ENCODE measurements around the gene TMEM255B.

The TMEM255B gene

DNA sequence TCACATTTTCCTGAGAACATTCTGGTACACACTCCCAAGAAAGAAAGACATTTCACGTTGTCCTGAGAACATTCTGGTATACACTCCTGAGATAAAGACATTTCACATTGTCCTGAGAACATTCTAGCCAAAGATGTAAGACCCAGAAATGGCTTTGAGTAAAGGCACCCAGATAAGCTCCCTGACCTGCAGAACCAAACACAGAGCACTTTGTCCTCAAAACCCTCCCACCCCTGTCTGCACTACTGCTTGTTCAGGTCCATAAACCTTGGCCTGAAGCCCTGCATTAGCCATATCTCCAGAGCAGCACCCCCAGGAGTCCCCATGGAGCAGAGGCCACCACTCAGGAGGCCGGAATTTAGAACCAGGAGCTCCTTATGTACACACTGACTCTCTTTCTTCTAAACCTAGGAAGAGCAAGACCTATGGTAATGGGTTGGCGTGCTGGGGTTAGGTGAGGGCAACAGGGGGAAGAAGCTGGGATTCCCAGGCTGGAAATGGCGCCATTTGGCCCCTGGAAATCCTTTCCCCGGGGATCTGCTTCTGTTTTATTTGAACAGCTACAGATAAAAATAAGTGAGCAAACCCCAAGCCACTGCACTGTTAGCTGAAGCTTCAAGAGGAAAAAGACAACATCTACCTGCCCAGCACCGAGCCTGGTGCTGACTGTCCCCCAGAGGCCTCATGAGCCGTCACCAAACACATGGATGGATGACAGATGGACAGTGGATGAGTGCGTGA is 91.1 kb downstream of the TMEM255B start:
- TF ChIP-seq, protein P1, sequence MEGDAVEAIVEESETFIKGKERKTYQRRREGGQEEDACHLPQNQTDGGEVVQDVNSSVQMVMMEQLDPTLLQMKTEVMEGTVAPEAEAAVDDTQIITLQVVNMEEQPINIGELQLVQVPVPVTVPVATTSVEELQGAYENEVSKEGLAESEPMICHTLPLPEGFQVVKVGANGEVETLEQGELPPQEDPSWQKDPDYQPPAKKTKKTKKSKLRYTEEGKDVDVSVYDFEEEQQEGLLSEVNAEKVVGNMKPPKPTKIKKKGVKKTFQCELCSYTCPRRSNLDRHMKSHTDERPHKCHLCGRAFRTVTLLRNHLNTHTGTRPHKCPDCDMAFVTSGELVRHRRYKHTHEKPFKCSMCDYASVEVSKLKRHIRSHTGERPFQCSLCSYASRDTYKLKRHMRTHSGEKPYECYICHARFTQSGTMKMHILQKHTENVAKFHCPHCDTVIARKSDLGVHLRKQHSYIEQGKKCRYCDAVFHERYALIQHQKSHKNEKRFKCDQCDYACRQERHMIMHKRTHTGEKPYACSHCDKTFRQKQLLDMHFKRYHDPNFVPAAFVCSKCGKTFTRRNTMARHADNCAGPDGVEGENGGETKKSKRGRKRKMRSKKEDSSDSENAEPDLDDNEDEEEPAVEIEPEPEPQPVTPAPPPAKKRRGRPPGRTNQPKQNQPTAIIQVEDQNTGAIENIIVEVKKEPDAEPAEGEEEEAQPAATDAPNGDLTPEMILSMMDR (IDR thresholded peaks at IDR 0.05; ENCODE audit: extremely low read depth, insufficient read depth, missing control alignments) = no peak
- in situ Hi-C loops (cut with MboI; ENCODE audit: low pct_unique_long_range_greater_than_20kb, low sequenced_read_pairs, unreplicated experiment) = no loop called here

DNA sequence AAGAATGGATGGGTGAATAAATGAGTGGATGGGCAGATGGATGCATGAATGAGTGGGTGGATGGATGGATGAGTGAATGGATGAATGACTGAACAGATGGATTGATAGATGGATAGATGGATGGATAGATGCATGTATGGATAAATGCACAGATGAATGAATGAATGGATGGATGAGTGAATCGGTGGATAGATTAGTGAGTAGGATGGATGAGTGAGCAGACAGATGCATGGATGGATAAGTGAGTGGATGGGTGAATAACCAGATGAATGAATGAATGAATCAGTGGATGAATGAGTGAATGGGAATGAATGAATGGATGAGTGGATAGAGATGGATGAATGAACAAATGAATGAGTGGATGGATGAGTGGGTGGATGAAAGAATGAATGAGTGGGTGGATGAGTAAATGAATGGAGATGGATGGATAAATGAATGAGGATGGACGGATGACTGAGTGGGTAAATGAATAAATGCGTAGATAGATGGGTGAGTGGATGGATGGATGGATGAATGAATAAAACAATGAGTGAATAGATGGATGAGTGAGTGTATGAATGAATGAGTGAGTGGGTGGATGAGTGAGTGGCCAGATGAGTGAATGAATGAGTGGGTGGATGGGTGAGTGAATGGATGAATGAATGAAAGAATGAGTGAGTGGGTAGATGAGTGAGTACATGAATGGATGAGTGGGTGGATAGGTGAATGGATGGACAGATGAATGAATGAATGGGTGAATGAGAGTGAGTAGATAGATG is 91.9 kb downstream of the TMEM255B start:
- no peak for DNase-seq (ENCODE audit: low spot score)
- TF ChIP-seq, protein P1 (IDR thresholded peaks at IDR 0.05; ENCODE audit: extremely low read depth, insufficient read depth, missing control alignments) = no peak
- in situ Hi-C loops (cut with MboI; ENCODE audit: low pct_unique_long_range_greater_than_20kb, low sequenced_read_pairs, unreplicated experiment) = no loop called here

More for the DNA sequence above, 91.1 kb downstream of the TMEM255B start:
- no peak for DNase-seq (ENCODE audit: low spot score)

DNA sequence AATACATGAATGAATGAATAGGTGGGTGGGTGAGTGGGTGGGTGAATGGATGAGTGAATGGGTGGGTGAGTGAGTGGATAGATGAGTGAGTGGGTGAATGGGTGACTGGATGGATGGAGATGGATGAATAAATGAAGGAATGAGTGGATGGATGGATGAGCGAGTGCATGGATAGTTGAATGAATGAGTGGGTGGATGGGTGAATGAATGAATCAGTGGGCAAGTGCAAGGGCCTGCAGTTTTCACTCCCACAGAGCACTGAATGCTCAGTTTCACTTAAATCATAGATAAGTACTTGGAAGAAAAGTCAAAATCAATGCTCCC is 92.4 kb downstream of the TMEM255B start:
- TF ChIP-seq, protein P1 (IDR thresholded peaks at IDR 0.05; ENCODE audit: extremely low read depth, insufficient read depth, missing control alignments) = no peak

DNA sequence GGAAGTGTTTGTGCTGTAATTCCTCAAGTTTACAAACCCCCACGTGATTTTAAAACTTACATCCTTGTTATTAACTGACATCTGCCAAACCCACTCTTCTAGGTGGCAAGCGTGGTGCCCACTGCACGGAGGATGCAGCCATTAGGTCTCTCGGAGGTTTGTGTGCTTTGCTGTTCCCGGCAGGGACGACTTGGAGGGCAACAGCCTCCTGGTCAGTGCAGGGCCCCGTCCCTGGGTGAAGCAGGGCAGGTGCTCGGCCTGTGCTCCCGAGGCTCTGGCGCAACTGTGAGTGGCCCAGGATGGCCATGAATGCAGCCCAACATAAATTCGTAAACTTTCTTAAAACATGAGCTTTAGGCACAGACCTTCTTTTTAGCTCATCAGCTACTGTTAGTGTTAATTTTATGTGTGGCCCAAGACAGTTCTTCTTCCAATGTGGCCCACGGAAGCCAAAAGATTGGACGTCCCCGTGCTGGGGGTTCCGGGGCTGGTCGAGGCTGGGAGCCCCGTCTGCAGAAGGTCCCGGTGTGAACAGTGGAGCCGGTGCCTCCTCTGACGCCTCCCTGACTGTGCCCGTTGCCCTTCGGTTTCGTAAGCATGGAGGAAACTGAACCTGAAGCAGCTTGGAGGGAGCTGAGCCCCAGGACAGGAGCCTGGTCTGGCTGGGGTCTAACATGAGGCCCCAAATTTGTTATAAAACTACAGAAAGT is 93.0 kb downstream of the TMEM255B start:
- in situ Hi-C loops (cut with MboI; ENCODE audit: low pct_unique_long_range_greater_than_20kb, low sequenced_read_pairs, unreplicated experiment) = no loop called here

More for the DNA sequence above, 92.4 kb downstream of the TMEM255B start:
- no peak for DNase-seq (ENCODE audit: low spot score)
- in situ Hi-C loops (cut with MboI; ENCODE audit: low pct_unique_long_range_greater_than_20kb, low sequenced_read_pairs, unreplicated experiment) = no loop called here

DNA sequence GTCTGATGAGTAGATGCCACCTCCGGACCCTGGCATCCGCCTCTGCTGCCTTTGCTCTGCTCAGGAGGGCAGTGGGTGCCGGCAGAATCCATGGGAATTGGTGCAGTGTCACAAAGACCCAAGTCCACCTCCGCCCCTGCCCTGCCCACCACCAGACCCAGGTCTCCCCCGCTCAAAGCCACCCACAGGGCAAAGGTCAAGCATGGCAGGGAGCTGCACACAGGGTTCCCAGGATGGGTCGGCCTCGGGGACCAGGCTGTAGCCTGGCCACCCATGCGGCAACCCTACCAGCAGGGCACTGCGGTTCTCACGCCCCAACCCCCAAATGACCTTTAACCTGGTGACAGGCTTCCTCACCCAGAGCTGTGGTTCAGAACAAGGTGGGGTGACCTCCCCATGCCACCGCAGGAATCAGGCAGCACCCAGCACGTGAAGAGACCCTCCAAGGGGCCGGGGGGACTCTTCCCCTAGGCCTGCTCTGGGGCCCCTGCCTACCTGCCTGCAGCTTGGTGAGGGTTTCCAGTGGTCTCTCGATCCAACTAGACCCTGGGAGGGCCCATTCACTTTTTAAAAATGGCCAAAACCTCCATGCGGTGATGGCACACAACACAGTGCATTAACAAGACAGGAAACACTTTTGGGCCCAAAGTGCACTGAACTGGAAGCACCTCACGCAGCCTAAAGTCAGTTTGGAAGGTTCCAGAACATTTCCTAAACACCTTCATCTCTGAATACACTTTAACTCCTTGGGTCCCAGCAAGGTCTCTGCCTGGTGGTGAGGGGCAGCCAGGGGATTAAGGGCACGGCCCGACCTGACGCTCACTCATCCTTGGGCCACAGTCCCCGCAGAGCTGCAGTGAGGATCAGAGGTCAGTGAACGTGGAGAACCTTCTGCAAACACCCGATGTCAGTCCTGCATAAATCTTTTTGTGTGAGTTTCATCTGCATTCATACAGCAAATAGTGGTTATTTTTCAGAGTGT is 93.8 kb downstream of the TMEM255B start:
- no peak for DNase-seq (ENCODE audit: low spot score)
- in situ Hi-C loops (cut with MboI; ENCODE audit: low pct_unique_long_range_greater_than_20kb, low sequenced_read_pairs, unreplicated experiment) = no loop called here
- TF ChIP-seq, protein P1 (IDR thresholded peaks at IDR 0.05; ENCODE audit: extremely low read depth, insufficient read depth, missing control alignments) = no peak

More for the DNA sequence above, 93.0 kb downstream of the TMEM255B start:
- no peak for DNase-seq (ENCODE audit: low spot score)
- TF ChIP-seq, protein P1 (IDR thresholded peaks at IDR 0.05; ENCODE audit: extremely low read depth, insufficient read depth, missing control alignments) = no peak

Data from GM13977 (cell line).